Stomach (tissue), 4 donors: ENCODE results near the gene SGMS1.

ENCODE experiments used
- EP300 ChIP-seq: sonication (generic); formaldehyde crosslinking; IDR thresholded peaks from one replicate; pipeline ENCODE4 v1.6.1; 2017; ENCODE audit warnings: antibody characterized with exemption
- POLR2A ChIP-seq, 4 donors: fragments of 450-650 bp; IDR thresholded peaks; one replicate each; pipeline ENCODE4 v1.6.1; 2016; ENCODE audit warnings: antibody characterized with exemption in 4 of 4, control low read depth in 2 of 4, mild to moderate bottlenecking in 1 of 4, moderate library complexity in 1 of 4
- TF ChIP-seq, protein P1 (sequence below), 7 experiments: fragments of 450-650 bp in 4 of 7; fragments of 200-600 bp in 3 of 7; sonication (generic) in 3 of 7; IDR thresholded peaks; one replicate each; pipeline ENCODE4 v1.5.1; 2016 to 2019; ENCODE audit warnings: antibody characterized with exemption in 7 of 7, control low read depth in 2 of 7, mild to moderate bottlenecking in 1 of 7

DNA sequence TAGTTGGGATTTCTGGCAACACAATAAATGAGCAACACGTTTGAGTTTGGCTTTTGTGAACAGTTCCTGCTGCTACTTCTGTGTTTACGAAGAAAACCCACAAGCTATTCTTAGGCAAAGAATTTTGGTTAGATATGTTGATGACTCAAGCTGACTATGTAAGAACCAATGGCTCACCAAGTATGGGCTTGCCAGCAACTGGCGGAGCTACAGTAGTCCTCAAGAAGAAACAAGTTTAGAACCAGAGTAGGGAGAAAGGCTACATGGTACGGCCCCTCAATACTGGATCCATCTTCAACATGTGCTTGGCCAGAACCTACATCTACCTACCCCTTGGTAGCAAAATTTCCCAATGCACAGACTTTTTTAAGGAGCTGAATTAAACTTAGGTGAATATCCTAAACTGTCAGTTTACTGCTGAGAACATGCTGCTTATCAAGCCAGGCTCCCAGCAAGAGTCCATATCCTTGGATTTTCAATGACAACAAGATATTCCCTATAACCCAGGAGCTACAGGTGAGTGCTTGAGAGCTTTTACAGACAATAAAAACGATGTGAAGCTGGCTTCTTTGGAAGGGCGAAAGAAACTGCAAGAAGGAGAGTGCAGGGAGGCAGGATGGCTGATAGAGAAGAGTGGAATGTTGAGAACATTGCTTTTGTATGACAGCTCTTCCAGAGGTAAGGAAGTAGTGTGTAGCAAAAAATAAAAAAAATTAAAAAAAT lies 298.1 kb downstream of the SGMS1 start:
- no peak for TF ChIP-seq POLR2A (IDR thresholded peaks at IDR 0.05)
- TF ChIP-seq, protein P1, sequence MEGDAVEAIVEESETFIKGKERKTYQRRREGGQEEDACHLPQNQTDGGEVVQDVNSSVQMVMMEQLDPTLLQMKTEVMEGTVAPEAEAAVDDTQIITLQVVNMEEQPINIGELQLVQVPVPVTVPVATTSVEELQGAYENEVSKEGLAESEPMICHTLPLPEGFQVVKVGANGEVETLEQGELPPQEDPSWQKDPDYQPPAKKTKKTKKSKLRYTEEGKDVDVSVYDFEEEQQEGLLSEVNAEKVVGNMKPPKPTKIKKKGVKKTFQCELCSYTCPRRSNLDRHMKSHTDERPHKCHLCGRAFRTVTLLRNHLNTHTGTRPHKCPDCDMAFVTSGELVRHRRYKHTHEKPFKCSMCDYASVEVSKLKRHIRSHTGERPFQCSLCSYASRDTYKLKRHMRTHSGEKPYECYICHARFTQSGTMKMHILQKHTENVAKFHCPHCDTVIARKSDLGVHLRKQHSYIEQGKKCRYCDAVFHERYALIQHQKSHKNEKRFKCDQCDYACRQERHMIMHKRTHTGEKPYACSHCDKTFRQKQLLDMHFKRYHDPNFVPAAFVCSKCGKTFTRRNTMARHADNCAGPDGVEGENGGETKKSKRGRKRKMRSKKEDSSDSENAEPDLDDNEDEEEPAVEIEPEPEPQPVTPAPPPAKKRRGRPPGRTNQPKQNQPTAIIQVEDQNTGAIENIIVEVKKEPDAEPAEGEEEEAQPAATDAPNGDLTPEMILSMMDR (IDR thresholded peaks at IDR 0.05), result no peak
- TF ChIP-seq EP300, result no peak
